ENCODE results near the gene PTPRD. TPM values are rescaled to one million over a fixed set of nuclear protein-coding genes. Genes with fewer than 3 reads are reported as not detected.

Gene PTPRD
- total RNA-seq, 2 donors from 2014 or later = 19.6 to 101 TPM

- Histone ChIP-seq H3K4me3 (no peak overlapping the region), H3K36me3 (no peaks in the 10 kb centered on the region), H3K9me3 (no peaks in the 10 kb centered on the region), H3K27ac (no peak overlapping the region), H3K4me1 (ENCODE audit: control insufficient read depth in 1 of 2, low read depth in 2 of 2) (peaks cover 3 to 5% of the 10 kb centered on the region in 2 donors), H3K27me3 (replicated peaks; ENCODE audit: insufficient read depth) (no peaks in the 10 kb centered on the region)
- TF ChIP-seq CTCF (IDR thresholded peaks at IDR 0.05) = no peak
- ATAC-seq (ENCODE audit: insufficient number of reproducible peaks, low FRiP score, low read depth) = no peak
- no peak for DNase-seq (ENCODE audit: low spot score)
Measured at GRCh38 chr9:8622222-8622802, 1990.5 kb downstream of the PTPRD start.

- Histone ChIP-seq H3K4me1 (ENCODE audit: control insufficient read depth in 1 of 2, low read depth in 2 of 2) (no peaks in the 10 kb centered on the region), H3K27me3 (replicated peaks; ENCODE audit: insufficient read depth) (no peaks in the 10 kb centered on the region), H3K36me3 (no peaks in the 10 kb centered on the region), H3K4me3 (no peak overlapping the region), H3K27ac (no peak overlapping the region), H3K9me3 (no peaks in the 10 kb centered on the region)
- ATAC-seq (ENCODE audit: insufficient number of reproducible peaks, low FRiP score, low read depth) = no peak
- TF ChIP-seq CTCF (IDR thresholded peaks at IDR 0.05) = no peak
- DNase-seq (ENCODE audit: low spot score) = no peak
Measured at GRCh38 chr9:8621416-8621815, 1991.4 kb downstream of the PTPRD start.

- DNase-seq (ENCODE audit: low spot score) (no peak), ATAC-seq (ENCODE audit: insufficient number of reproducible peaks, low FRiP score, low read depth) (no peak)
- Histone ChIP-seq H3K27me3 (replicated peaks; ENCODE audit: insufficient read depth) (no peaks in the 10 kb centered on the region), H3K4me3 (no peak overlapping the region), H3K36me3 (no peaks in the 10 kb centered on the region), H3K4me1 (ENCODE audit: control insufficient read depth in 1 of 2, low read depth in 2 of 2) (peaks cover 3 to 23% of the 10 kb centered on the region in 2 donors), H3K9me3 (no peaks in the 10 kb centered on the region), H3K27ac (no peak overlapping the region)
- TF ChIP-seq CTCF (IDR thresholded peaks at IDR 0.05) = no peak
Measured at GRCh38 chr9:8616414-8616813, 1996.4 kb downstream of the PTPRD start.

- DNase-seq (ENCODE audit: low spot score) (no peak), ATAC-seq (ENCODE audit: insufficient number of reproducible peaks, low FRiP score, low read depth) (no peak)
- no peak overlapping the region for H3K4me3 ChIP-seq
- no peaks in the 10 kb centered on the region for H3K9me3 ChIP-seq
- H3K36me3 ChIP-seq = no peaks in the 10 kb centered on the region
- H3K4me1 ChIP-seq (ENCODE audit: control insufficient read depth in 1 of 2, low read depth in 2 of 2) = peaks cover 3 to 23% of the 10 kb centered on the region in 2 donors
- TF ChIP-seq CTCF (IDR thresholded peaks at IDR 0.05) = no peak
- no peaks in the 10 kb centered on the region for H3K27me3 ChIP-seq (replicated peaks; ENCODE audit: insufficient read depth)
- H3K27ac ChIP-seq = no peak overlapping the region
Measured at GRCh38 chr9:8614926-8615440, 1997.8 kb downstream of the PTPRD start.

- Histone ChIP-seq H3K4me3 (peak overlapping the region; percentile 4), H3K27me3 (replicated peaks; ENCODE audit: insufficient read depth) (no peaks in the 10 kb centered on the region), H3K27ac (peak overlapping the region in 1 of 2 donors; percentile 40), H3K36me3 (no peaks in the 10 kb centered on the region), H3K9me3 (no peaks in the 10 kb centered on the region), H3K4me1 (ENCODE audit: control insufficient read depth in 1 of 2, low read depth in 2 of 2) (peaks cover 3 to 23% of the 10 kb centered on the region in 2 donors)
- DNase-seq (ENCODE audit: low spot score) (no peak), ATAC-seq (ENCODE audit: insufficient number of reproducible peaks, low FRiP score, low read depth) (no peak)
- TF ChIP-seq CTCF (IDR thresholded peaks at IDR 0.05) = no peak
Measured at GRCh38 chr9:8613346-8613825, 1999.4 kb downstream of the PTPRD start.
